Left lung (tissue), 10 donors: ENCODE results near the gene SGMS2. TPM values are rescaled to one million over a fixed set of nuclear protein-coding genes. Genes with fewer than 3 reads are reported as not detected.

Source experiments
- ATAC-seq: fragments of 200-7000 bp; cut with Tn5 transposase; one replicate; pipeline ENCODE4 v1.9.1; 2020; ENCODE audit warnings: moderate library complexity
- DNase-seq, 4 donors: peaks; one replicate each; pipeline ENCODE4 v3.0.0-alpha.2; 2013 to 2020
- H3K27ac ChIP-seq, 2 donors: fragments of 200-600 bp; sonication (generic) in 1 of 2; one replicate each; pipeline versions ENCODE4 v1.5.0 to v1.8.0; 2020 to 2021
- H3K27me3 ChIP-seq, 2 donors: fragments of 200-600 bp; sonication (generic) in 1 of 2; one replicate each; pipeline versions ENCODE4 v1.5.0 to v1.8.0; 2020 to 2021
- H3K36me3 ChIP-seq, 2 donors: fragments of 200-600 bp; sonication (generic) in 1 of 2; one replicate each; pipeline versions ENCODE4 v1.5.0 to v1.8.0; 2020 to 2021
- H3K4me1 ChIP-seq, 2 donors: fragments of 200-600 bp; one replicate each; pipeline ENCODE4 v1.8.0; 2021
- H3K4me3 ChIP-seq, 2 donors: fragments of 200-600 bp; sonication (generic) in 1 of 2; one replicate each; pipeline versions ENCODE4 v1.5.0 to v1.8.0; 2020 to 2021; ENCODE audit warnings: mild to moderate bottlenecking in 1 of 2
- H3K9me3 ChIP-seq, 2 donors: fragments of 200-600 bp; sonication (generic) in 1 of 2; one replicate each; pipeline versions ENCODE4 v1.5.0 to v1.8.0; 2020 to 2021
- intact Hi-C, 2 donors: fragments of 100-400 bp; cut with DNase I; formaldehyde crosslinking; loops; one replicate each; pipeline versions ENCODE4 v1.11.2 to v1.14.2; 2022
- polyA plus RNA-seq, 6 donors: library from polyadenylated mRNA; unstranded; fragments of 120-200 nt; gene quantifications; one replicate each; pipeline ENCODE4 v1.2.1, GENCODE V29; 2013; ENCODE audit not compliant: insufficient read length in 6 of 6
- total RNA-seq, 2 donors: library from RNA; stranded (reverse); fragmentation: NEBNext Ultra II Directional; extraction: Animal tissue kit (Norgen Biotek cat#: 25700); gene quantifications; one replicate each; pipeline ENCODE4 v1.2.1, GENCODE V29; 2021
- TF ChIP-seq, protein P1 (sequence below), 2 donors: fragments of 200-600 bp; sonication (generic) in 1 of 2; IDR thresholded peaks; one replicate each; pipeline versions ENCODE4 v1.5.0 to v1.8.0; 2021; ENCODE audit warnings: antibody characterized with exemption in 2 of 2
- donor health status: DM: no; HTN: yes; CAD: no.
- donor health status: DM: no; HTN: no; CAD: no.

SGMS2 gene
- total and polyA plus RNA-seq, 8 donors = 11.7 to 106 (median 17.1) TPM

DNA sequence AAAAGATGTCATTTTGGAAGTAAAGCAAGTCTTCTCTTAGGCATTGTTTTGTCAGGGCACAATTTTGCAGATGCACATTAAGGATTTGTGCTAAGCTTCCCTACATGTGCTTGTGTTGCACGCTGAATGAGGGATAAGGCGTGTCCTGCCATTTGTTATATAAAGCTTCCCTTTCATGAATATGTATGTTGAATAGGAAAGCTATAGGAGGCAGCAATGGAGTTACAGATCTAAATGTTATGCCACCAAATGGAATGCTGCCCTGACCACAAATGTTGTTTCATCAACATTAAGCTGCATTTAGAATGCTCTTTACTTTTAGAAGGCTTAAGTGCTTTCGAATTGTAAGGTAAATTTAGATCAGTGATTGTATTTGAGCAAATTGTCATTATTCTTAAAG, 20.9 kb downstream of the SGMS2 start:
- Histone ChIP-seq H3K9me3 (no peaks in the 10 kb centered on the region), H3K36me3 (no peaks in the 10 kb centered on the region), H3K4me1 (peaks cover 4 to 29% of the 10 kb centered on the region in 2 donors), H3K27me3 (no peaks in the 10 kb centered on the region), H3K4me3 (no peak overlapping the region), H3K27ac (no peak overlapping the region)
- DNase-seq (no peak), ATAC-seq (peak; percentile 25)
- TF ChIP-seq, protein P1, sequence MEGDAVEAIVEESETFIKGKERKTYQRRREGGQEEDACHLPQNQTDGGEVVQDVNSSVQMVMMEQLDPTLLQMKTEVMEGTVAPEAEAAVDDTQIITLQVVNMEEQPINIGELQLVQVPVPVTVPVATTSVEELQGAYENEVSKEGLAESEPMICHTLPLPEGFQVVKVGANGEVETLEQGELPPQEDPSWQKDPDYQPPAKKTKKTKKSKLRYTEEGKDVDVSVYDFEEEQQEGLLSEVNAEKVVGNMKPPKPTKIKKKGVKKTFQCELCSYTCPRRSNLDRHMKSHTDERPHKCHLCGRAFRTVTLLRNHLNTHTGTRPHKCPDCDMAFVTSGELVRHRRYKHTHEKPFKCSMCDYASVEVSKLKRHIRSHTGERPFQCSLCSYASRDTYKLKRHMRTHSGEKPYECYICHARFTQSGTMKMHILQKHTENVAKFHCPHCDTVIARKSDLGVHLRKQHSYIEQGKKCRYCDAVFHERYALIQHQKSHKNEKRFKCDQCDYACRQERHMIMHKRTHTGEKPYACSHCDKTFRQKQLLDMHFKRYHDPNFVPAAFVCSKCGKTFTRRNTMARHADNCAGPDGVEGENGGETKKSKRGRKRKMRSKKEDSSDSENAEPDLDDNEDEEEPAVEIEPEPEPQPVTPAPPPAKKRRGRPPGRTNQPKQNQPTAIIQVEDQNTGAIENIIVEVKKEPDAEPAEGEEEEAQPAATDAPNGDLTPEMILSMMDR (IDR thresholded peaks at IDR 0.05) = no peak
- intact Hi-C loops = no loop called here

DNA sequence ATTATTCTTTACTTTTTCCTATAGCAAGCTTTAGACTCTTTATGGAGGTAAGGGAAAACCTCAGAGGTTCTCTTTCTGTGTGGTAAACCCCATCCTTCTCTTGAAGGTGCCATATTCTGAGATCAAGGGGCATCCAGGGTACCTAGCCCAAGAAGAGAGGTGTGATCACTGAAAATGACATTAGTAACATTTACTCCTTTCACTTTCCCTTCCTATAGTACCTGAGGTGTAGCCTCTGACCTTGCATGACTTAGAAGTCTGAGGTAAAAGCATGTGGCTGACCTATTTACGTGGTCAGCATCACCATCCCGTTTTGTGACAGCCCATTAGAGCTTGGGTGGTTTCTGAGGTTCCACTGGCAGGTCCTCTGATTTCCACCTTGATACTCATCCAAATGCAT, 25.7 kb downstream of the SGMS2 start:
- no peak for DNase-seq
- H3K4me3 ChIP-seq = no peak overlapping the region
- no peaks in the 10 kb centered on the region for H3K27me3 ChIP-seq
- TF ChIP-seq, protein P1 (IDR thresholded peaks at IDR 0.05) = no peak
- ATAC-seq = no peak
- intact Hi-C loops = no loop called here
- peaks cover 9 to 21% of the 10 kb centered on the region in 2 donors for H3K4me1 ChIP-seq
- H3K9me3 ChIP-seq = no peaks in the 10 kb centered on the region
- no peaks in the 10 kb centered on the region for H3K36me3 ChIP-seq
- no peak overlapping the region for H3K27ac ChIP-seq

DNA sequence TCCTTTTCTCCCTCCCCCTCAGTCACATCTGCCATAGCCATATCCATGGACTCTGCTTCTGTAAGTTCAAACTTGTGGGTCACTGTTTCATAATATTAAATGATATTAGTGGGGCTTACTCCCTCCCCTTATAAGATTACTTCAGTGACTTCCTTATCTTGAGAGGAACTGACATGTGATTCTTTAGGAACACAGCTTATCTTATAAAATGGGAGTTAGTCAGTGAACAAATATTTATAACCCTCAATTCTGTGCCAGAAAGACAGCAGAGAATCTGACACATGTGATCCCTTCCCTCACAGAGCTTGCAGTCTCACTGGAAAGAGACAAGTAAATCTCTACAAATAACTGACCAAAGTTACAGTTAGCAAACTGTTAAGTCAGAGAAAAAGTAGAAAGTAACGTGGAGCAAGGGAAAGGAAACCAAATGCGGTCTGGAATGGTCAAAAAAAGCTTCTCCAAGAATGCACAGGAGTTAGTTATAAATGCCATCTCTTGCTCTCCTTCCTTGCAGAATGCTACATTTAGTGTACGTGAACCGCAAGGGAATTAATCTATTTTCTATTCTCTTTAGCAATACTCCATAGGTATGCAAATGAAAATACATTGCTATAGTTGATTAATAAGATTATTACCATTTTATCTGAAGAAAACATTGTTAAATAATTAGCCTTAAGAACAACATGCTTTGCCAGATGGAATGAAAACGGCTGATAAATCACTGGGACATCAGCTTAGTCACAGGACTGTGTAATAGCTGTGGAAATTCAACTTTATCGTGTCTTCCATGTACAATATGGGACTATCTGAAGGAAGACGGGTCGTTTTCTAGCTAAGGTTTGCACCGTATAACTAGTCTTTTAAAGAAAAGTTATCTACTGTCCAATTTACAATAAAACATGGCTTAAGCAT, 29.0 kb downstream of the SGMS2 start:
- H3K27ac ChIP-seq = peak overlapping the region in 1 of 2 donors; percentile 14

DNA sequence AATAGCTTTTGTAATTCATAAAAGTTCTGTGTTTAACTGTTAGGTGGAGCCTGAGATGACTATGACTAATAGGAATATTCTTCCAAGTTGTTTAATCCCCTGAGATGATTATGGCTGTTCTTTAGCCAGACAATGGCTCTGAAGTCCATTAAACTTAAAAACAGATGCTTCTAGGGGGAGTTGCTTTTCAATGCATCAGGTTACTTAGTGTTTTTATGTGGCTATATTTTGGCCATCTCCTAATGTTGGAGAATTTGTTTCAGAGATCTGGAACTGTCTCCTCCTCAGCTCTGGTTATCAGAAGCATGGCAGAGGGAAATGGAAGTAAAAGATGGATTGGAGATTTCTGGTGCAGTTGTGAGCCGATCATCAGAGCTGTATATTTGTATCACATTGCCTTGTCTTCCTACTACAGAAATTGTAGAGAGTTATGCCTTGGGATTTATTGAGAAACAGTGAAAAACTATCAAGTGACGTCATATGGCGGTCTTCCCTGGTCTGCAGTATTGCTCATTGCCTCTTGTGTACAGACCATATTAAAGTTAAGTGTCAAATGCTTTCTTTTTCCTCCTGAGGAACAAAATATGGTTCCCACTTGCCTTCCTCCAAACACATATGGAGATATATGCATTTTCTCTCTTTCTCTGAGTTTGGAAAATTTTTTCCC, 29.8 kb downstream of the SGMS2 start:
- ATAC-seq (peak; percentile 14), DNase-seq (no peak)
- intact Hi-C loops = no loop called here
- peaks cover 9 to 23% of the 10 kb centered on the region in 2 donors for H3K4me1 ChIP-seq
- no peak overlapping the region for H3K4me3 ChIP-seq
- no peaks in the 10 kb centered on the region for H3K9me3 ChIP-seq
- H3K36me3 ChIP-seq = peaks cover 0 to 2% of the 10 kb centered on the region in 2 donors
- no peaks in the 10 kb centered on the region for H3K27me3 ChIP-seq
- H3K27ac ChIP-seq = peak overlapping the region in 1 of 2 donors; percentile 14
- TF ChIP-seq, protein P1 (IDR thresholded peaks at IDR 0.05) = no peak

More for the DNA sequence above, 29.0 kb downstream of the SGMS2 start:
- no peaks in the 10 kb centered on the region for H3K9me3 ChIP-seq
- no peaks in the 10 kb centered on the region for H3K36me3 ChIP-seq
- DNase-seq (no peak), ATAC-seq (peak; percentile 43)
- H3K27me3 ChIP-seq = no peaks in the 10 kb centered on the region
- H3K4me1 ChIP-seq = peaks cover 9 to 23% of the 10 kb centered on the region in 2 donors
- intact Hi-C loops = no loop called here
- H3K4me3 ChIP-seq = no peak overlapping the region
- TF ChIP-seq, protein P1 (IDR thresholded peaks at IDR 0.05) = no peak

DNA sequence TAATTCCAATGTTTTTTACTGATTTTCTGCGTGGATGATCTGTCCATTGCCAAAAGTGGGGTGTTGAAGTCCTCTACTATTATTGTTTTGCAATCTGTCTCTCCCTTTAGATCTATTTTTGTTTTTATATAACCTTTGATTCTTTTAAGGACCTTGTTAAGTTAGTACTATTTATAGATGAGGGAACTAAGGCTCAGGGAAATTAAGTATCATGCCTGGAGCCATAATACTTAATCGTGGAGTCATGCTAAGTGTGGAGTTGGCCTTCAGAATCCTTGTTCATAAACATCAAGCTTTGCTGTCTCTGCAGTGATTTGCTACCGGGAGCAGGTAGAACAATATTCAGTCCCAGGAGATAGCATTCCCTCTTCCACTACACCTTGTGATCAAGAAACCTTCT, 31.0 kb downstream of the SGMS2 start:
- no peaks in the 10 kb centered on the region for H3K27me3 ChIP-seq

More for the DNA sequence above, 31.0 kb downstream of the SGMS2 start:
- H3K27ac ChIP-seq = no peak overlapping the region
- H3K9me3 ChIP-seq = no peaks in the 10 kb centered on the region
- H3K36me3 ChIP-seq = peaks cover 0 to 12% of the 10 kb centered on the region in 2 donors
- no peak overlapping the region for H3K4me3 ChIP-seq
- TF ChIP-seq, protein P1 (IDR thresholded peaks at IDR 0.05) = no peak
- DNase-seq = no peak
- intact Hi-C loops = no loop called here
- peaks cover 9 to 23% of the 10 kb centered on the region in 2 donors for H3K4me1 ChIP-seq
- peak; percentile 7 for ATAC-seq
